ENCODE measurements around the gene ARL2BP. TPM values are rescaled to one million over a fixed set of nuclear protein-coding genes. Genes with fewer than 3 reads are reported as not detected.
A peak's percentile ranks its signal among the peaks of the same experiment; 100 is the strongest.

The ARL2BP gene
- total RNA-seq, 2 experiments from 2014 or later, result 26.6 to 31.2 TPM

- BruUV-seq (replicated peaks), result no TSS peak
- intact Hi-C loops (cut with micrococcal nuclease; ENCODE audit: unreplicated experiment), result loop anchor here (1.0 kb wide), 5 partner anchors 113 to 219 kb away; partner anchors contain the start of genes CIAPIN1 and COQ9
- peaks cover 22% of the 10 kb centered on the region for H3K4me1 ChIP-seq (ENCODE audit: insufficient read depth, low read length, poor library complexity, severe bottlenecking)
- peak overlapping the region; percentile 84 for H3K27ac ChIP-seq (ENCODE audit: low read depth, low read length, poor library complexity, severe bottlenecking)
- H3K9me3 ChIP-seq (ENCODE audit: low read length), result no peaks in the 10 kb centered on the region
- no peaks in the 10 kb centered on the region for H4K20me1 ChIP-seq (ENCODE audit: insufficient read depth, low read length)
- H3K79me2 ChIP-seq (ENCODE audit: insufficient read depth, low read depth, low read length), result no peaks in the 10 kb centered on the region
- H3K9me2 ChIP-seq (ENCODE audit: insufficient read depth, low read length), result no peaks in the 10 kb centered on the region
- no peaks in the 10 kb centered on the region for H3K36me3 ChIP-seq (ENCODE audit: insufficient read depth, low read length)
- H3K4me2 ChIP-seq (ENCODE audit: low read length), result peak overlapping the region; percentile 82
- TF ChIP-seq, protein P1, sequence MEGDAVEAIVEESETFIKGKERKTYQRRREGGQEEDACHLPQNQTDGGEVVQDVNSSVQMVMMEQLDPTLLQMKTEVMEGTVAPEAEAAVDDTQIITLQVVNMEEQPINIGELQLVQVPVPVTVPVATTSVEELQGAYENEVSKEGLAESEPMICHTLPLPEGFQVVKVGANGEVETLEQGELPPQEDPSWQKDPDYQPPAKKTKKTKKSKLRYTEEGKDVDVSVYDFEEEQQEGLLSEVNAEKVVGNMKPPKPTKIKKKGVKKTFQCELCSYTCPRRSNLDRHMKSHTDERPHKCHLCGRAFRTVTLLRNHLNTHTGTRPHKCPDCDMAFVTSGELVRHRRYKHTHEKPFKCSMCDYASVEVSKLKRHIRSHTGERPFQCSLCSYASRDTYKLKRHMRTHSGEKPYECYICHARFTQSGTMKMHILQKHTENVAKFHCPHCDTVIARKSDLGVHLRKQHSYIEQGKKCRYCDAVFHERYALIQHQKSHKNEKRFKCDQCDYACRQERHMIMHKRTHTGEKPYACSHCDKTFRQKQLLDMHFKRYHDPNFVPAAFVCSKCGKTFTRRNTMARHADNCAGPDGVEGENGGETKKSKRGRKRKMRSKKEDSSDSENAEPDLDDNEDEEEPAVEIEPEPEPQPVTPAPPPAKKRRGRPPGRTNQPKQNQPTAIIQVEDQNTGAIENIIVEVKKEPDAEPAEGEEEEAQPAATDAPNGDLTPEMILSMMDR (conservative IDR thresholded peaks at IDR 0.05; ENCODE audit: low read length), result peak; percentile 91
- no peak for TF ChIP-seq EZH2phosphoT487 (IDR thresholded peaks at IDR 0.05; ENCODE audit: borderline replicate concordance, low read depth, low read length)
- ChIA-PET CTCF (ENCODE audit: unreplicated experiment) (interaction anchor here (1.0 to 2.6 kb wide), 3 partner anchors 55 to 117 kb away, joined by 3 to 18 read pairs (median 5); partner anchors contain the start of gene ARL2BP), POLR2A (interaction anchor here (0.6 to 1.6 kb wide), 6 partner anchors 10 to 1404 kb away, joined by 3 to 5 read pairs (median 4); partner anchors contain the start of gene POLR2C)
- H2AFZ ChIP-seq (ENCODE audit: low read length), result peak overlapping the region; percentile 91; the same call in 1 of the 2 replicates
- peak; percentile 100 for DNase-seq (ENCODE audit: low spot score)
- peak overlapping the region; percentile 71 for H3K4me3 ChIP-seq (ENCODE audit: low read depth, low read length, poor library complexity, severe bottlenecking)
Measured at GRCh38 chr16:57300387-57301125, 55.5 kb downstream of the ARL2BP start.

DNA sequence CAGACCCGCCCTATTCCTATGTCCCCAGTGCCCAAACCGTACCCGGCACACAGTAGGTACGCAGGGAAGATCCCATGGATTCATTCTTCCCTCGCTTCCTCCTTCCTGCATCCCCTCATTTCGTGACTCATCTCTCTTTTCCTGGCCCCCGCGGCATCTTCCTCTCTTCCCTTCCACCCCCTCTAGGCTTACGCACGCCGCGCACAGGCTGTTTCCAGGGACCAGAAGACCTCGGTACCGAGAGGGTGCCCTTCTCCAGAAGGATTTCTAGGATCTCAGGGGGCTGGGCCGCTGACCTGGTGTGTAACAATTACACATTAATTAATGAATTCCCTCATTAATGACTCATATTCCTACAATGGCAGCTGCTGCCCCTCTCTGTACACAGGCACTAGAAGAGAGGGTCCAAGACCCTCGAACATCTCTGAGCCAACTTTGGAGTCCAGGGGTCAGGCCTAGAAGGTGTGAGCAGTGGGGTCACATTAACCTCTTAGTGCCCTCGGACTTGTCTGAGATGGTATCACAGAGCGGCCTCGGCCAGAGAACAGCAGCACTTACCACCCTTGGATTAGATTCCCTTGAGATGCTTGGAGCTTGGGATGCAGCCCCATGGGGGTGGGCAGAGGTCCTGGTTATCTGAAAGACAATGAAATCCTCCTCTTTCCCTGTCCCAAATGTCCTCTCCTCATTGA, 56.2 kb downstream of the ARL2BP start:
- ChIA-PET CTCF (ENCODE audit: unreplicated experiment) (interaction anchor here (1.2 to 2.6 kb wide), 2 partner anchors 112 to 116 kb away, joined by 5 to 18 read pairs; no protein-coding TSS in a partner anchor), POLR2A (interaction anchor here (0.6 to 1.2 kb wide), 2 partner anchors 117 to 208 kb away, joined by 3 read pairs; no protein-coding TSS in a partner anchor)
- no peak overlapping the region for H3K27ac ChIP-seq (ENCODE audit: low read depth, low read length, poor library complexity, severe bottlenecking)
- H3K4me3 ChIP-seq (ENCODE audit: low read depth, low read length, poor library complexity, severe bottlenecking), result no peak overlapping the region
- no peak for TF ChIP-seq EZH2phosphoT487 (IDR thresholded peaks at IDR 0.05; ENCODE audit: borderline replicate concordance, low read depth, low read length)
- TF ChIP-seq, protein P1 (conservative IDR thresholded peaks at IDR 0.05; ENCODE audit: low read length), result no peak
- DNase-seq (ENCODE audit: low spot score), result no peak
- H3K36me3 ChIP-seq (ENCODE audit: insufficient read depth, low read length), result no peaks in the 10 kb centered on the region
- peak overlapping the region; percentile 7; the same call in 1 of the 2 replicates for H2AFZ ChIP-seq (ENCODE audit: low read length)
- H3K9me2 ChIP-seq (ENCODE audit: insufficient read depth, low read length), result no peaks in the 10 kb centered on the region
- H3K4me1 ChIP-seq (ENCODE audit: insufficient read depth, low read length, poor library complexity, severe bottlenecking), result peaks cover 22% of the 10 kb centered on the region
- no TSS peak for BruUV-seq (replicated peaks)
- no peaks in the 10 kb centered on the region for H4K20me1 ChIP-seq (ENCODE audit: insufficient read depth, low read length)
- H3K9me3 ChIP-seq (ENCODE audit: low read length), result no peaks in the 10 kb centered on the region
- intact Hi-C loops (cut with micrococcal nuclease; ENCODE audit: unreplicated experiment), result no loop called here
- H3K4me2 ChIP-seq (ENCODE audit: low read length), result peak overlapping the region; percentile 30; the same call in 1 of the 2 replicates
- H3K79me2 ChIP-seq (ENCODE audit: insufficient read depth, low read depth, low read length), result no peaks in the 10 kb centered on the region

Other genes with a start within 250 kb of the ARL2BP start
- 44.7 and 44.8 TPM in 2 replicates for gene CPNE2, start 152.7 kb upstream of the ARL2BP start, total RNA-seq (2014; rRNA removed; shearing (Covaris generic))
- 14.4 and 25.7 TPM in 2 replicates for gene CPNE2, start 152.7 kb upstream of the ARL2BP start, total RNA-seq (2022)
- 89.5 and 111 TPM in 2 replicates for gene PSME3IP1, start 59.2 kb upstream of the ARL2BP start, total RNA-seq (2014; rRNA removed; shearing (Covaris generic))
- 152 and 157 TPM in 2 replicates for gene PSME3IP1, start 59.2 kb upstream of the ARL2BP start, total RNA-seq (2022)
- 17.1 and 25.6 TPM in 2 replicates for gene RSPRY1, start 58.9 kb upstream of the ARL2BP start, total RNA-seq (2014; rRNA removed; shearing (Covaris generic))
- 25.2 and 29.7 TPM in 2 replicates for gene RSPRY1, start 58.9 kb upstream of the ARL2BP start, total RNA-seq (2022)
- gene PLLP, start 39.4 kb downstream of the ARL2BP start, total RNA-seq (2014; rRNA removed; shearing (Covaris generic)), result 0.08 and 0.22 TPM in 2 replicates
- gene PLLP, start 39.4 kb downstream of the ARL2BP start, total RNA-seq (2022), result not detected in 2 replicates
- gene CCL22, start 113.5 kb downstream of the ARL2BP start, total RNA-seq (2014; rRNA removed; shearing (Covaris generic)), result not detected in 2 replicates
- not detected in 2 replicates for gene CCL22, start 113.5 kb downstream of the ARL2BP start, total RNA-seq (2022)
- not detected in 2 replicates for gene CX3CL1, start 127.2 kb downstream of the ARL2BP start, total RNA-seq (2014; rRNA removed; shearing (Covaris generic))
- not detected in 2 replicates for gene CX3CL1, start 127.2 kb downstream of the ARL2BP start, total RNA-seq (2022)
- not detected in 2 replicates for gene CCL17, start 159.5 kb downstream of the ARL2BP start, total RNA-seq (2014; rRNA removed; shearing (Covaris generic))
- not detected in 2 replicates for gene CCL17, start 159.5 kb downstream of the ARL2BP start, total RNA-seq (2022)
- gene CIAPIN1, start 202.1 kb downstream of the ARL2BP start, total RNA-seq (2014; rRNA removed; shearing (Covaris generic)), result 47.7 and 72.1 TPM in 2 replicates
- 56.2 and 58.9 TPM in 2 replicates for gene CIAPIN1, start 202.1 kb downstream of the ARL2BP start, total RNA-seq (2022)
- gene COQ9, start 202.2 kb downstream of the ARL2BP start, total RNA-seq (2014; rRNA removed; shearing (Covaris generic)), result 30.5 and 31.3 TPM in 2 replicates
- 43.9 and 45.2 TPM in 2 replicates for gene COQ9, start 202.2 kb downstream of the ARL2BP start, total RNA-seq (2022)
- 98.1 and 101 TPM in 2 replicates for gene POLR2C, start 217.4 kb downstream of the ARL2BP start, total RNA-seq (2014; rRNA removed; shearing (Covaris generic))
- gene POLR2C, start 217.4 kb downstream of the ARL2BP start, total RNA-seq (2022), result 51.3 and 52.3 TPM in 2 replicates
- gene DOK4, start 241.2 kb downstream of the ARL2BP start, total RNA-seq (2014; rRNA removed; shearing (Covaris generic)), result 0.09 and 0.13 TPM in 2 replicates
- 1.0 and 1.1 TPM in 2 replicates for gene DOK4, start 241.2 kb downstream of the ARL2BP start, total RNA-seq (2022)

Data from OCI-LY7 (cell line).